ENCODE data around the gene PSMB1.
"Not testable (repeated sequence)": the region's sequence is repeated elsewhere in the genome, so short reads cannot be mapped to it uniquely, and the experiment has no call there.

The PSMB1 gene

GRCh38 chr6:170502268-170502667 is 50.8 kb downstream of the PSMB1 start:
- DNase-seq, result not testable (repeated sequence)

GRCh38 chr6:170500955-170501590 is 52.0 kb downstream of the PSMB1 start:
- DNase-seq, result no peak

GRCh38 chr6:170497841-170498301 is 55.2 kb downstream of the PSMB1 start:
- DNase-seq, result no peak

GRCh38 chr6:170493354-170493753 is 59.8 kb downstream of the PSMB1 start:
- no peak for DNase-seq

- no peak for DNase-seq
Observed at GRCh38 chr6:170490259-170490658, 62.8 kb downstream of the PSMB1 start.

- DNase-seq, result no peak
Observed at GRCh38 chr6:170489836-170490235, 63.3 kb downstream of the PSMB1 start.

- no peak for DNase-seq
Observed at GRCh38 chr6:170487707-170488329, 65.3 kb downstream of the PSMB1 start.

GRCh38 chr6:170485159-170485558 is 67.9 kb downstream of the PSMB1 start:
- DNase-seq, result no peak

All from T-helper 2 cell (primary cell).